H1 (cell line): ENCODE data around the gene PDZD11. TPM values are rescaled to one million over a fixed set of nuclear protein-coding genes. Genes with fewer than 3 reads are reported as not detected.
A peak's percentile ranks its signal among the peaks of the same experiment; 100 is the strongest.

Experiments
- CTCF ChIA-PET: fragments of 300-600 bp; sonication (Branson Sonifier 250); formaldehyde crosslinking; loops from one replicate; lab custom pipeline; 2021; ENCODE audit not compliant: partially characterized antibody; lab: Charles Lee
- POLR2A ChIA-PET: fragments of 300-600 bp; sonication (Branson Sonifier 250); formaldehyde crosslinking; loops from one replicate; lab custom pipeline; 2021; ENCODE audit warnings: inconsistent platforms; ENCODE audit not compliant: partially characterized antibody; lab: Charles Lee
- DNase-seq, 2 experiments: peaks; one replicate each; pipeline versions ENCODE4 v3.0.0 to v3.0.0-alpha.2; 2010 to 2022; ENCODE audit warnings: low spot score in 2 of 2, low read depth in 1 of 2, mixed read lengths in 1 of 2
- FAIRE-seq: peaks from 2 replicates; lab custom pipeline; 2011; peaks lifted over from hg19 to GRCh38; lab: Jason Lieb, UNC
- H2AFZ ChIP-seq: 2 replicates; pipeline ENCODE4 v1.8.1; 2012; ENCODE audit warnings: low read length, inconsistent platforms
- H2AK5ac ChIP-seq: 2 replicates; pipeline ENCODE4 v1.6.1; 2013; ENCODE audit warnings: low read depth, low read length
- H2BK120ac ChIP-seq: replicated peaks from 2 replicates; pipeline ENCODE3; 2013; ENCODE audit warnings: low read depth, low read length, inconsistent platforms
- H2BK12ac ChIP-seq: 2 replicates; pipeline ENCODE4 v1.6.1; 2013; ENCODE audit warnings: low read depth, low read length
- H2BK15ac ChIP-seq: 2 replicates; pipeline ENCODE4 v1.6.1; 2013; ENCODE audit warnings: low read length
- H2BK20ac ChIP-seq: 2 replicates; pipeline ENCODE4 v1.6.1; 2013; ENCODE audit warnings: low read length
- H2BK5ac ChIP-seq: 2 replicates; pipeline ENCODE4 v1.6.1; 2013; ENCODE audit warnings: low read depth, low read length
- H3K14ac ChIP-seq: 2 replicates; pipeline ENCODE4 v1.6.1; 2013; ENCODE audit warnings: inconsistent platforms; ENCODE audit not compliant: insufficient read length
- H3K18ac ChIP-seq: 2 replicates; pipeline ENCODE4 v1.6.1; 2013; ENCODE audit warnings: low read length; ENCODE audit errors: extremely low read depth
- H3K23ac ChIP-seq: 2 replicates; pipeline ENCODE4 v1.6.1; 2013; ENCODE audit warnings: inconsistent platforms; ENCODE audit not compliant: insufficient read length
- H3K23me2 ChIP-seq: 2 replicates; pipeline ENCODE4 v1.6.1; 2013; ENCODE audit warnings: low read depth, low read length
- H3K27ac ChIP-seq: 2 replicates; pipeline ENCODE4 v1.6.1; 2011; ENCODE audit warnings: low read depth, low read length, inconsistent platforms
- H3K27me3 ChIP-seq, 4 experiments: replicated peaks in 1 of 4; 1 replicate in 1 of 4; 2 replicates in 3 of 4; pipeline versions ENCODE4 v1.6.1 to v1.8.1; 2011 to 2013; ENCODE audit warnings: low read length in 3 of 4, mild to moderate bottlenecking in 3 of 4, inconsistent platforms in 2 of 4, mixed read lengths in 2 of 4, moderate library complexity in 1 of 4; ENCODE audit not compliant: control insufficient read depth in 3 of 4, insufficient read depth in 3 of 4; ENCODE audit errors: extremely low read depth in 1 of 4
- H3K36me3 ChIP-seq, 4 experiments: 2 replicates each; pipeline versions ENCODE4 v1.6.1 to v1.8.1; 2011 to 2013; ENCODE audit warnings: mild to moderate bottlenecking in 4 of 4, low read length in 3 of 4, moderate library complexity in 2 of 4, control low read depth in 1 of 4, inconsistent platforms in 1 of 4; ENCODE audit not compliant: insufficient read depth in 4 of 4, control insufficient read depth in 2 of 4
- H3K4ac ChIP-seq: replicated peaks from 2 replicates; pipeline ENCODE3; 2013; ENCODE audit warnings: low read length, low read depth, mixed read lengths, inconsistent platforms; ENCODE audit not compliant: insufficient read length
- H3K4me1 ChIP-seq, 4 experiments: replicated peaks in 1 of 4; 1 replicate in 1 of 4; 2 replicates in 3 of 4; pipeline versions ENCODE4 v1.6.1 to v1.8.1; 2011 to 2013; ENCODE audit warnings: low read length in 3 of 4, inconsistent platforms in 2 of 4, mixed read lengths in 1 of 4; ENCODE audit not compliant: insufficient read depth in 4 of 4, control insufficient read depth in 3 of 4
- H3K4me2 ChIP-seq, 2 experiments: 2 replicates each; pipeline versions ENCODE4 v1.6.1 to v1.8.1; 2011 to 2013; ENCODE audit warnings: low read depth in 2 of 2, low read length in 2 of 2, control low read depth in 1 of 2, inconsistent platforms in 1 of 2, mild to moderate bottlenecking in 1 of 2; ENCODE audit not compliant: insufficient read depth in 1 of 2
- H3K4me3 ChIP-seq, 4 experiments: fragments of 200-600, 300-600 bp in 1 of 4; sonication (generic), shearing (Covaris generic), sonication (Bioruptor Twin) in 1 of 4; 2 replicates each; pipeline versions ENCODE4 v1.5.1 to v1.8.1; 2011 to 2016; ENCODE audit warnings: low read length in 4 of 4, low read depth in 3 of 4, control low read depth in 2 of 4, inconsistent platforms in 2 of 4, mild to moderate bottlenecking in 2 of 4, mixed read lengths in 1 of 4, moderate library complexity in 1 of 4; ENCODE audit not compliant: insufficient read depth in 2 of 4; ENCODE audit errors: extremely low read depth in 1 of 4
- H3K56ac ChIP-seq: replicated peaks from 2 replicates; pipeline ENCODE3; 2013; ENCODE audit warnings: low read depth, mild to moderate bottlenecking, mixed read lengths, low read length, inconsistent platforms; ENCODE audit not compliant: insufficient read length
- H3K79me1 ChIP-seq: 2 replicates; pipeline ENCODE4 v1.6.1; 2013; ENCODE audit warnings: low read depth, low read length, control low read depth
- H3K79me2 ChIP-seq, 2 experiments: 2 replicates each; pipeline versions ENCODE4 v1.6.1 to v1.8.1; 2012 to 2013; ENCODE audit warnings: low read length in 2 of 2, mild to moderate bottlenecking in 2 of 2, inconsistent platforms in 1 of 2; ENCODE audit not compliant: insufficient read depth in 2 of 2, control insufficient read depth in 1 of 2
- H3K9ac ChIP-seq, 4 experiments: replicated peaks in 1 of 4; 1 replicate in 1 of 4; 2 replicates in 3 of 4; pipeline versions ENCODE4 v1.6.1 to v1.8.1; 2011 to 2013; ENCODE audit warnings: low read depth in 3 of 4, low read length in 3 of 4, control low read depth in 2 of 4, mild to moderate bottlenecking in 2 of 4, moderate library complexity in 2 of 4, inconsistent platforms in 1 of 4; ENCODE audit errors: extremely low read depth in 1 of 4
- H3K9me3 ChIP-seq, 2 experiments: 2 replicates each; pipeline versions ENCODE4 v1.6.1 to v1.8.1; 2012 to 2013; ENCODE audit warnings: mild to moderate bottlenecking in 2 of 2, moderate library complexity in 2 of 2, control low read depth in 1 of 2, inconsistent platforms in 1 of 2, low read depth in 1 of 2, low read length in 1 of 2, mixed read lengths in 1 of 2; ENCODE audit not compliant: insufficient read depth in 2 of 2
- H4K20me1 ChIP-seq, 2 experiments: replicated peaks in 1 of 2; 2 replicates each; pipeline versions ENCODE3 to v1.8.1; 2011 to 2013; ENCODE audit warnings: inconsistent platforms in 2 of 2, low read length in 2 of 2, mild to moderate bottlenecking in 1 of 2; ENCODE audit not compliant: insufficient read depth in 2 of 2, control insufficient read depth in 1 of 2
- H4K5ac ChIP-seq: 2 replicates; pipeline ENCODE4 v1.6.1; 2013; ENCODE audit warnings: low read length, low read depth, mixed read lengths, inconsistent platforms; ENCODE audit not compliant: insufficient read length
- H4K8ac ChIP-seq: 2 replicates; pipeline ENCODE4 v1.8.0; 2013; ENCODE audit warnings: mild to moderate bottlenecking, moderate library complexity, low read length, inconsistent platforms; ENCODE audit not compliant: insufficient read depth; ENCODE audit errors: extremely low read depth
- H4K91ac ChIP-seq: replicated peaks from 2 replicates; pipeline ENCODE3; 2013; ENCODE audit warnings: low read length, mixed read lengths, inconsistent platforms; ENCODE audit not compliant: insufficient read length
- GTF2F1 ChIP-seq: IDR thresholded peaks from 2 replicates; pipeline ENCODE4 v1.6.1; 2012; ENCODE audit warnings: low read depth, low read length, improper control_type of control experiment, borderline replicate concordance
- SRF ChIP-seq: IDR thresholded peaks from 2 replicates; pipeline ENCODE4 v1.6.1; 2011; ENCODE audit warnings: mild to moderate bottlenecking, low read depth, low read length, moderate library complexity
- WGBS, 2 experiments: shearing (Covaris generic) in 1 of 2; methylation state at CpG; one replicate each; pipeline versions ENCODE4 v1.1.6 to v1.1.7; 2013 to 2015; ENCODE audit warnings: low lambda C conversion rate in 2 of 2, mixed read lengths in 2 of 2, inconsistent platforms in 1 of 2, low coverage in 1 of 2, missing lambda C conversion rate in 1 of 2; ENCODE audit not compliant: insufficient replicate concordance in 2 of 2, insufficient coverage in 1 of 2, insufficient read length in 1 of 2; ENCODE audit errors: extremely low coverage in 1 of 2, missing lambda C conversion rate in 1 of 2; 5-methylcytosine and 5-hydroxymethylcytosine counted together
- long read RNA-seq, 2 experiments: library from RNA in 1 of 2; library from capped mRNA in 1 of 2; stranded (forward); transcript quantifications; one replicate each; pipeline ENCODE4 v2.0.0, GENCODE V29; 2021; ENCODE audit warnings: inconsistent platforms in 1 of 2
- polyA minus RNA-seq, 3 experiments: library from RNA; depleted of rRNA, polyadenylated mRNA; stranded (reverse); fragments of >200 nt; gene quantifications; 1 replicate in 2 of 3; 2 replicates in 1 of 3; pipeline ENCODE4 v1.2.3, GENCODE V29; 2011
- polyA plus RNA-seq, 7 experiments: library from polyadenylated mRNA; depleted of rRNA in 3 of 7; stranded (reverse) in 5 of 7; unstranded in 2 of 7; fragments of >200 nt in 5 of 7; fragments of 200-250 nt in 2 of 7; gene quantifications; 1 replicate in 5 of 7; 2 replicates in 1 of 7; 4 replicates in 1 of 7; pipeline versions ENCODE4 v1.2.1 to v1.2.3, GENCODE V29; 2011 to 2013; ENCODE audit warnings: missing spikeins in 2 of 7, mixed read lengths in 2 of 7
- total RNA-seq: library from RNA; stranded (reverse); fragmentation: NEBNext Ultra II Directional; extraction: Animal tissue kit (Norgen Biotek cat#: 25700); gene quantifications from 2 replicates; pipeline ENCODE4 v1.2.1, GENCODE V29; 2021
- TF ChIP-seq, protein P1 (sequence below): IDR thresholded peaks from 2 replicates; pipeline ENCODE4 v1.6.1; 2012; ENCODE audit warnings: inconsistent platforms

The PDZD11 gene, protein sequence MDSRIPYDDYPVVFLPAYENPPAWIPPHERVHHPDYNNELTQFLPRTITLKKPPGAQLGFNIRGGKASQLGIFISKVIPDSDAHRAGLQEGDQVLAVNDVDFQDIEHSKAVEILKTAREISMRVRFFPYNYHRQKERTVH
- total RNA-seq: 29.1 and 31.5 TPM in 2 replicates
- polyA plus RNA-seq (2011; rRNA removed): 37.6 and 55.9 TPM in 2 replicates
- 44.4 TPM for polyA plus RNA-seq (2011; cell fraction: cytosol; rRNA removed)
- polyA plus RNA-seq (2011; cell fraction: nucleus; rRNA removed): 27.1 TPM
- 33.8 to 51.4 TPM (median 36.7 TPM) in 4 replicates for polyA plus RNA-seq (2012, experiment 1 of 2)
- 64.0 TPM for polyA plus RNA-seq (2012, experiment 2 of 2)
- polyA plus RNA-seq (2013, experiment 1 of 2): 40.1 TPM
- polyA plus RNA-seq (2013, experiment 2 of 2): 39.3 TPM
- 55.3 and 60.4 TPM in 2 replicates for polyA minus RNA-seq (2011; rRNA and poly(A)+ RNA removed)
- polyA minus RNA-seq (2011; cell fraction: cytosol; rRNA and poly(A)+ RNA removed): 16.2 TPM
- 22.5 TPM for polyA minus RNA-seq (2011; cell fraction: nucleus; rRNA and poly(A)+ RNA removed)
- long read RNA-seq, experiment 1, transcript PDZD11-201 (7 exons, 1,043 nt): major isoform, 22 of 33 reads
- long read RNA-seq, experiment 1, partial matches to known transcripts: 3 of 33 reads
- long read RNA-seq, experiment 1, other reads (novel, unspliced or antisense): 4 of 33 reads
- long read RNA-seq, experiment 2, transcript PDZD11-201 (7 exons, 1,043 nt): major isoform, 42 of 59 reads
- long read RNA-seq, experiment 2, transcript PDZD11-202 (8 exons, 784 nt): minor isoform, 8 of 59 reads
- long read RNA-seq, experiment 2, partial matches to known transcripts: 2 of 59 reads
- long read RNA-seq, experiment 2, other reads (novel, unspliced or antisense): 7 of 59 reads

DNA sequence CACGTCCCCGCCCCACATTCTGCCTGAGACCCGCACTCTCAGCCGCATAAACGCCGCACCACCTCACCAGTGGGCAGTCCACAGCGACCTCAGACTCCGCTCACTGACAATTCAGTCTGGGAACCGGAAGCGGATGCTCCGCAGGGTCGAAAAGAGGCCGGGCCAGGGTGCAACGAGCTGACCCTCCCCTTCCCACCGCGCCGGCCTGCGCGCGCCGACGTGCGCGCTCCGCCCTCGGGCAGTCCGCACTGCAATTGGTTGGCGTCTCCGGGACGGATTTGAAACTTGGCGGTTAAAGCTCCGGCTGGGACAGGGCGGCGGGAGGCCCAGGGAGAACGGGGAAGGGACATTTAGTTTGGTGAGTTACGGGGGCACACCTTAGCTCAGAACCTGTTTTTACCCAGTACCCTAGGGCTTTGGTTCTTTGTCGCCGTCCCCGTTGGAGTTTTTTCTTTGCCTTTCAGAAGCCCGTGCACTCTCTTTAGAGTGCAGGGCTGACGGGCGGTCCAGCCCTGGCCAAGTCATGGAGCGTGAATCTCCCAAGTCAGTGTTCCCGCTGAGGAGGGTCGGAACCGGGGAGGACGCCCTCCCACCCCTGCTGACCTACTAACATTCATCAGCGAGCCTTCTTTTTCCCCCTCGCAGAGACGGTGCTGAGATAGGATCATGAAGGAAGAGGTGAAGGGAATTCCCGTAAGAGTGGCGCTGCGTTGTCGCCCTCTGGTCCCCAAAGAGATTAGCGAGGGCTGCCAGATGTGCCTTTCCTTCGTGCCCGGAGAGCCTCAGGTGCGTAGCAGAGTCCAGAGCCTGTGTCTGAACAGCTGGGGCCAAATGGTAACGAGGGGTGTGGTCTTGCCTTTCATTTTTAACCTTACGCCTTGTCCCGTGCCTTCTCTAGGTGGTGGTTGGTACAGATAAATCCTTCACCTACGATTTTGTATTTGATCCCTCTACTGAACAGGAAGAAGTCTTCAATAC is at the start of gene PDZD11, which contains the start of gene KIF4A:
Gene PDZD11 (minus strand): TSS at position 135 of the 978 bp plus-strand sequence. CDS start 586 bp downstream, outside the sequence.
Gene KIF4A (plus strand): TSS at position 312 of the 978 bp plus-strand sequence. CDS start 355 bp downstream, at position 667.
- no peak within 1 kb of the TSS for H2AK5ac ChIP-seq
- H4K5ac ChIP-seq: no peak within 1 kb of the TSS
- H3K27me3 ChIP-seq: no peaks in the 10 kb centered on the region
- no peak within 1 kb of the TSS for H2BK120ac ChIP-seq
- no peaks in the 10 kb centered on the region; a peak in 2 of 7 replicates for H3K4me1 ChIP-seq
- FAIRE-seq (no peak), DNase-seq (peak; percentile 34 to 77)
- no peak within 1 kb of the TSS; the same call in 1 of the 2 replicates for H3K27ac ChIP-seq
- no peak within 1 kb of the TSS for H3K4ac ChIP-seq
- no peak within 1 kb of the TSS for H4K91ac ChIP-seq
- H3K18ac ChIP-seq: peak within 1 kb of the TSS; percentile 71
- H3K36me3 ChIP-seq: peaks cover 0 to 12% (median 6%) of the 10 kb centered on the region in 4 experiments; a peak in 4 of 8 replicates
- H3K79me1 ChIP-seq: no peaks in the 10 kb centered on the region; the same call in 1 of the 2 replicates
- no peak within 1 kb of the TSS for H3K14ac ChIP-seq
- WGBS, 2 experiments: 0% methylated on average over 38 of the region's 62 CpGs; no CpG with 5 or more reads in 1 of the 2 experiments
- H3K9ac ChIP-seq: peak within 1 kb of the TSS; percentile 14 to 67 (median 54)
- no peak within 1 kb of the TSS for H3K56ac ChIP-seq
- peak within 1 kb of the TSS; percentile 71 to 91 (median 82) for H3K4me3 ChIP-seq
- peak within 1 kb of the TSS; percentile 88; the same call in 1 of the 2 replicates for H2AFZ ChIP-seq
- CTCF ChIA-PET: interaction anchor here (0.6 to 1.1 kb wide), 2 partner anchors 17 to 670 kb away, joined by 3 to 4 read pairs; no protein-coding TSS in a partner anchor
- H2BK12ac ChIP-seq: no peak within 1 kb of the TSS
- H2BK20ac ChIP-seq: no peak within 1 kb of the TSS
- H3K23me2 ChIP-seq: no peaks in the 10 kb centered on the region; the same call in 1 of the 2 replicates
- peak within 1 kb of the TSS; percentile 69 to 72 for H3K4me2 ChIP-seq
- no peak within 1 kb of the TSS for H2BK15ac ChIP-seq
- no peak within 1 kb of the TSS for H4K8ac ChIP-seq
- H3K23ac ChIP-seq: no peak within 1 kb of the TSS
- H3K9me3 ChIP-seq: no peaks in the 10 kb centered on the region
- H4K20me1 ChIP-seq: no peaks in the 10 kb centered on the region
- H2BK5ac ChIP-seq: no peak within 1 kb of the TSS; the same call in 1 of the 2 replicates
- POLR2A ChIA-PET: interaction anchor here (0.8 kb wide), 2 partner anchors 25 to 28 kb away, joined by 3 to 4 read pairs; no protein-coding TSS in a partner anchor
- H3K79me2 ChIP-seq: peaks cover 0 to 18% of the 10 kb centered on the region in 2 experiments; a peak in 2 of 4 replicates
- TF ChIP-seq GTF2F1 (no peak), SRF (no peak)
- TF ChIP-seq, protein P1, sequence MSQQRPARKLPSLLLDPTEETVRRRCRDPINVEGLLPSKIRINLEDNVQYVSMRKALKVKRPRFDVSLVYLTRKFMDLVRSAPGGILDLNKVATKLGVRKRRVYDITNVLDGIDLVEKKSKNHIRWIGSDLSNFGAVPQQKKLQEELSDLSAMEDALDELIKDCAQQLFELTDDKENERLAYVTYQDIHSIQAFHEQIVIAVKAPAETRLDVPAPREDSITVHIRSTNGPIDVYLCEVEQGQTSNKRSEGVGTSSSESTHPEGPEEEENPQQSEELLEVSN: no peak
